Neuronal stem cell (in vitro differentiated cells): ENCODE results near the gene LOXL3.

Source experiments
- DNase-seq: peaks from one replicate; pipeline ENCODE4 v3.0.0-alpha.2; 2013; ENCODE audit warnings: low spot score
- H2AFZ ChIP-seq: one replicate; pipeline ENCODE4 v1.6.1; 2013; ENCODE audit warnings: mild to moderate bottlenecking, low read length, inconsistent platforms
- H2AK5ac ChIP-seq: 2 replicates; pipeline ENCODE4 v1.6.1; 2013; ENCODE audit warnings: low read depth, mild to moderate bottlenecking, inconsistent platforms, low read length, moderate library complexity, mixed read lengths
- H2BK120ac ChIP-seq: 2 replicates; pipeline ENCODE4 v1.6.1; 2013; ENCODE audit warnings: low read depth, mild to moderate bottlenecking, inconsistent platforms, low read length, moderate library complexity, mixed read lengths
- H2BK12ac ChIP-seq: one replicate; pipeline ENCODE4 v1.6.1; 2013; ENCODE audit warnings: low read length, inconsistent platforms
- H2BK15ac ChIP-seq: 2 replicates; pipeline ENCODE4 v1.6.1; 2013; ENCODE audit warnings: mild to moderate bottlenecking, low read length, inconsistent platforms, mixed read lengths
- H2BK5ac ChIP-seq: one replicate; pipeline ENCODE4 v1.6.1; 2013; ENCODE audit warnings: inconsistent platforms, mild to moderate bottlenecking, low read length, moderate library complexity
- H3K14ac ChIP-seq: one replicate; pipeline ENCODE4 v1.6.1; 2013; ENCODE audit warnings: low read length, inconsistent platforms
- H3K18ac ChIP-seq: 2 replicates; pipeline ENCODE4 v1.6.1; 2013; ENCODE audit warnings: low read length, inconsistent platforms
- H3K23ac ChIP-seq: 2 replicates; pipeline ENCODE4 v1.6.1; 2013; ENCODE audit warnings: low read depth, mild to moderate bottlenecking, mixed read lengths, low read length, inconsistent platforms; ENCODE audit not compliant: poor library complexity
- H3K27ac ChIP-seq: replicated peaks from 3 replicates; pipeline ENCODE4 v1.5.1; 2013; ENCODE audit warnings: low read length, inconsistent platforms
- H3K27me3 ChIP-seq, 3 experiments: 2 replicates each; pipeline ENCODE4 v1.6.1; 2013; ENCODE audit warnings: low read length in 3 of 3, mild to moderate bottlenecking in 2 of 3, inconsistent platforms in 1 of 3, low read depth in 1 of 3, mixed read lengths in 1 of 3, moderate library complexity in 1 of 3; ENCODE audit not compliant: control insufficient read depth in 3 of 3, insufficient read depth in 3 of 3
- H3K36me3 ChIP-seq, 2 donors: replicated peaks in 1 of 2; 2 replicates each; pipeline ENCODE4 v1.6.1; 2013; ENCODE audit warnings: low read length in 2 of 2; ENCODE audit not compliant: control insufficient read depth in 2 of 2, insufficient read depth in 2 of 2
- H3K4ac ChIP-seq: 2 replicates; pipeline ENCODE4 v1.6.1; 2013; ENCODE audit warnings: inconsistent platforms, mild to moderate bottlenecking, low read length, moderate library complexity
- H3K4me1 ChIP-seq, 2 donors: 1 replicate in 1 of 2; 2 replicates in 1 of 2; pipeline ENCODE4 v1.6.1; 2013; ENCODE audit warnings: low read length in 2 of 2, low read depth in 1 of 2; ENCODE audit not compliant: control insufficient read depth in 2 of 2, insufficient read depth in 1 of 2
- H3K4me2 ChIP-seq: one replicate; pipeline ENCODE4 v1.6.1; 2013; ENCODE audit warnings: mild to moderate bottlenecking, low read length, inconsistent platforms; ENCODE audit not compliant: insufficient read depth, poor library complexity, severe bottlenecking
- H3K4me3 ChIP-seq, 2 donors: 2 replicates each; pipeline ENCODE4 v1.5.1; 2013; ENCODE audit warnings: low read length in 2 of 2, mild to moderate bottlenecking in 2 of 2, inconsistent platforms in 1 of 2, moderate library complexity in 1 of 2
- H3K79me1 ChIP-seq: one replicate; pipeline ENCODE4 v1.6.1; 2013; ENCODE audit warnings: low read depth, mild to moderate bottlenecking, inconsistent platforms, low read length, moderate library complexity
- H3K9ac ChIP-seq: one replicate; pipeline ENCODE4 v1.6.1; 2013; ENCODE audit warnings: mild to moderate bottlenecking, low read depth, low read length, inconsistent platforms; ENCODE audit not compliant: poor library complexity
- H3K9me3 ChIP-seq, 2 donors: replicated peaks in 1 of 2; 2 replicates each; pipeline versions ENCODE3 to v1.6.1; 2013; ENCODE audit warnings: low read length in 2 of 2, mild to moderate bottlenecking in 2 of 2, inconsistent platforms in 1 of 2, low read depth in 1 of 2, mixed read lengths in 1 of 2, moderate library complexity in 1 of 2; ENCODE audit not compliant: control insufficient read depth in 2 of 2, insufficient read depth in 1 of 2
- H4K8ac ChIP-seq: one replicate; pipeline ENCODE4 v1.6.1; 2013; ENCODE audit warnings: low read depth, mild to moderate bottlenecking, inconsistent platforms, low read length, moderate library complexity
- H4K91ac ChIP-seq: one replicate; pipeline ENCODE4 v1.6.1; 2013; ENCODE audit warnings: low read length, low read depth, mild to moderate bottlenecking, inconsistent platforms; ENCODE audit not compliant: poor library complexity
- WGBS, 2 donors: extraction: QIAGEN DNeasy Blood & Tissue Kit; methylation state at CpG; one replicate each; pipeline ENCODE4 v1.1.7; 2013; ENCODE audit warnings: missing lambda C conversion rate in 2 of 2, mixed read lengths in 1 of 2; ENCODE audit not compliant: insufficient read length in 2 of 2, insufficient replicate concordance in 1 of 2; ENCODE audit errors: extremely low coverage in 2 of 2; 5-methylcytosine and 5-hydroxymethylcytosine counted together

LOXL3 gene

DNA sequence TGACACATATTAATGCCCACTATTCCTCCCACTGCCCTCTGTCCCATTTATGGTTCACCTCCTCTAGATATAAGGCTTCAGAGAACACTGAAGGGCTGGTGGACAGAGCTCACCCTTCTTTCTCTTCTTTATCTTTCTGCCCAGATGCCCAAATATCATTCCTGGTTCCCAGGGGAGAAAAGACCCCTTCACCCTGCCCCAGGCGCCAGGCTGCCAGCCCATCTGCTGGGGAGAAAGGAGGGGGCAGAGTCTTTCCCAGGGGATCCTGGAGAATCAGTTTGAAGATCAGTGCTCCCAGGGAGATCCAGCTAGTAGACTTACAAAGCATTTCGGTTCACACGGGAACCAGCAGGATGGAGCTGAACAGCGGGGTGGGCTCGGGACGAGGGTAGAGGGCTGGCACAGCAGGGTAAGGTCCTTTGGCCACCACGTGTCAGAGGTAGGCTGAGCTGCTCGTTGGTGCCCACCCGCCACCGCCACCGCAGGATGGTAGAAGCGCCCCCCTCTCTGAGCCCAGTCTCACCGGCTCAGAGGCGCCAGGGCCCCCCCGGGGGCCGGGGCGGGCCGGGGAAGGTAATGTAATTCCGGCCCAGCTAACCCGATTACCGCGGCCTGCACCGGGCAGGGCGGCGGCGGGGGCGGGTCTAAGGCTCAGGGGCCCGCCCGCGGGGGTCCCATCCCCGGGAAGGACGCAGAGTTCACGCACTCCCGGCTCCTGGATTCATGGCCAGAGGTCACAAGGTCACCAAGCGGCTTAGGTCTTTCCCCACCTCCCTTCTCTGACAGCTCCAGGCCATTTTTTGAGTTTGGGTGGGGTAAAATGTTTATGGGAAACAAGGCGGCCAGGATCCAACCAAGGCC, 40.8 kb downstream of the LOXL3 start:
- H2BK12ac ChIP-seq = no peak overlapping the region
- DNase-seq = no peak
- peaks cover 2 to 4% of the 10 kb centered on the region in 2 donors for H3K4me1 ChIP-seq

DNA sequence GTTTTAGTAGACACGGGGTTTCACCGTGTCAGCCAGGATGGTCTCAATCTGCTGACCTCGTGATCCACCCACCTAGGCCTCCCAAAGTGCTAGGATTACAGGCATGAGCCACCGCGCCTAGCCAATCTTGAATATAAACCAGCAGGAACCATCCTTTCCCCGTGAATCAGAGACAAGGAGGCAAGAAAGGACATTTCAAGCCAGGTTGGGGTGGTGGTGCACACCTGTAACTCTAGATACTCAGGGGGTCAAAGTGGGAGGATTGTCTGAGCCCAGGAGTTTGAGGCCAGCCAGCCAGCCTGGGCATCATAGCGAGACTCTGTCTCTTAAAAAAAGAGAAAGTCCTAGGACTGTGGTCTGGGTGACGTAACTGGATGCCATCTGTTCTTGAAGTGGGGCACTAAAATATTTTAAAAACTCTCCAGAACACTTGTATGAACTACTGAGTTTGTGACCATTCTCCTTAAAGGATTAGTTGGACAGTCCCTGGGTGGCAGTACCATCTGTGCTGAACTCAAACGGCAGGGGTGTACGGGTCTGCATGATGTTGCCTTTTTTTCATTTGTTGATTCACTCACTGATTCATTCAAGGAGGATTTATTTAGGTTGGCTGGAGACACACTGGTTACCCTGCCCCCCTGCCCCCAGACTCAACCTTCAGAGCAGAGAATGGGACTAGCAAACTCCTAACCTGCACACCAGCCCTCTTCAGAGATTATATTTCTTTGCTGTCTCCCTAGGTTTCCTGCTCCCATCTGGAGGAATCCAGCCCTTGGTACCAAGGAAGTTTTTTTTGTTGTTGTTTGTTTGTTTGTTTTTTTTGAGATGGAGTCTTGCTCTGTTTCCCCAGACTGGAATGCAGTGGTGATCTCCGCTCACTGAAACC, 42.4 kb downstream of the LOXL3 start:
- H2AK5ac ChIP-seq = no peak overlapping the region
- no peak overlapping the region for H2BK120ac ChIP-seq
- H3K23ac ChIP-seq = no peak overlapping the region
- no peak overlapping the region for H2BK12ac ChIP-seq
- H2BK15ac ChIP-seq = no peak overlapping the region
- H3K79me1 ChIP-seq = no peaks in the 10 kb centered on the region
- H3K4me1 ChIP-seq = peaks cover 8 to 10% of the 10 kb centered on the region in 2 donors
- no peak overlapping the region for H3K14ac ChIP-seq
- peaks cover 0 to 5% of the 10 kb centered on the region in 2 donors for H3K36me3 ChIP-seq
- no peak for DNase-seq
- no peak overlapping the region for H3K4ac ChIP-seq
- H3K27me3 ChIP-seq = peaks cover 43 to 79% (median 79%) of the 10 kb centered on the region in 3 experiments
- H3K9ac ChIP-seq = no peak overlapping the region
- no CpG with 5 or more reads among the region's 11 CpGs for WGBS, 2 donors
- H3K18ac ChIP-seq = no peak overlapping the region
- no peak overlapping the region for H4K8ac ChIP-seq
- no peak overlapping the region for H3K4me2 ChIP-seq
- no peak overlapping the region for H3K27ac ChIP-seq
- H3K9me3 ChIP-seq = peaks cover 0 to 6% of the 10 kb centered on the region in 2 donors
- H3K4me3 ChIP-seq = no peak overlapping the region
- no peak overlapping the region for H2BK5ac ChIP-seq
- H4K91ac ChIP-seq = no peak overlapping the region
- H2AFZ ChIP-seq = no peak overlapping the region

More for the DNA sequence above, 40.8 kb downstream of the LOXL3 start:
- peak overlapping the region; percentile 9 for H3K18ac ChIP-seq
- H3K9me3 ChIP-seq = peaks cover 3 to 14% of the 10 kb centered on the region in 2 donors
- H4K91ac ChIP-seq = no peak overlapping the region
- H3K9ac ChIP-seq = no peak overlapping the region
- no peak overlapping the region for H3K14ac ChIP-seq
- H3K4me2 ChIP-seq = no peak overlapping the region
- H3K36me3 ChIP-seq = no peaks in the 10 kb centered on the region
- no peak overlapping the region for H4K8ac ChIP-seq
- H3K79me1 ChIP-seq = no peaks in the 10 kb centered on the region
- H3K4ac ChIP-seq = no peak overlapping the region
- H3K27ac ChIP-seq = no peak overlapping the region
- H2AFZ ChIP-seq = no peak overlapping the region
- H3K4me3 ChIP-seq = no peak overlapping the region
- no peak overlapping the region for H2AK5ac ChIP-seq
- no peak overlapping the region for H2BK5ac ChIP-seq
- no peak overlapping the region for H2BK15ac ChIP-seq
- H2BK120ac ChIP-seq = no peak overlapping the region
- no CpG with 5 or more reads among the region's 36 CpGs for WGBS, 2 donors
- no peak overlapping the region for H3K23ac ChIP-seq
- peaks cover 48 to 94% (median 92%) of the 10 kb centered on the region in 3 experiments for H3K27me3 ChIP-seq

DNA sequence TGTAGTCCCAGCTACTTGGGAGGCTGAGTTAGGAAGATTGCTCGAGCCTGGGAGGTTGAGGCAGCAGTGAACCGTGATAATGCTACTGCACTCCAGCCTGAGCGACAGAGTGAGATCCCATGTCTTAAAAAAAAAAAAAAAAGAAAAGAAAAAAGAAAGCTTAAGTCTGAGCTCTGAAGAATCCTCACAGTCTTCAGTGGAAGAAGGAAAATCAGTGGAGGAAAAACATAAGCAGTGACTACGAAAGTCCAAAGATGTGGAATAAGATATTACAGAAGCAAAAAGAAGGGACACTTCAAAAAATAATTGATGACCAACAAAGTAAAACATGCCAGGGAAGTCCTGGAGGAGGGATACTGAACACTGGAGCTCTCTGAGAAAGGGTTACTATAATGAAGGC, 43.5 kb downstream of the LOXL3 start:
- no peak overlapping the region for H3K4me3 ChIP-seq
- no peak overlapping the region for H2AFZ ChIP-seq
- H3K23ac ChIP-seq = no peak overlapping the region
- H2AK5ac ChIP-seq = no peak overlapping the region
- peaks cover 32 to 75% (median 68%) of the 10 kb centered on the region in 3 experiments for H3K27me3 ChIP-seq
- no peak overlapping the region for H2BK12ac ChIP-seq
- H4K8ac ChIP-seq = no peak overlapping the region
- H3K14ac ChIP-seq = no peak overlapping the region
- H3K36me3 ChIP-seq = peaks cover 6 to 13% of the 10 kb centered on the region in 2 donors
- DNase-seq = no peak
- no peak overlapping the region for H2BK15ac ChIP-seq
- no peak overlapping the region for H3K4me2 ChIP-seq
- no peak overlapping the region for H2BK5ac ChIP-seq
- peak overlapping the region; percentile 27 for H3K9ac ChIP-seq
- no peak overlapping the region for H4K91ac ChIP-seq
- H3K79me1 ChIP-seq = peaks cover 3% of the 10 kb centered on the region
- no peak overlapping the region for H2BK120ac ChIP-seq
- no peak overlapping the region for H3K27ac ChIP-seq
- H3K9me3 ChIP-seq = peaks cover 0 to 4% of the 10 kb centered on the region in 2 donors
- no peak overlapping the region for H3K4ac ChIP-seq
- H3K4me1 ChIP-seq = peaks cover 8 to 9% of the 10 kb centered on the region in 2 donors
- WGBS, 2 donors = no CpG with 5 or more reads among the region's 4 CpGs
- H3K18ac ChIP-seq = no peak overlapping the region
